Astrocyte of the spinal cord (primary cell): ENCODE results near the gene SAT1.
A peak's percentile ranks its signal among the peaks of the same experiment; 100 is the strongest.

Experiments
- DNase-seq: peaks from one replicate; pipeline ENCODE4 v3.0.0; 2011; ENCODE audit warnings: low read depth, low spot score
- H3K4me3 ChIP-seq: 2 replicates; pipeline ENCODE4 v1.5.1; 2011; ENCODE audit warnings: low read depth, mild to moderate bottlenecking, low read length, moderate library complexity
- CTCF ChIP-seq: IDR thresholded peaks from 2 replicates; pipeline ENCODE4 v1.5.1; 2012; ENCODE audit warnings: low read depth, mild to moderate bottlenecking, low read length, inconsistent platforms
- in situ Hi-C: cut with HindIII; loops from 2 replicates; pipeline ENCODE4 v1.10.0; 2017; ENCODE audit warnings: low sequenced_read_pairs

Gene SAT1

GRCh38 chrX:23811656-23812055 lies 28.7 kb downstream of the SAT1 start:
- no peak overlapping the region for H3K4me3 ChIP-seq
- no peak for DNase-seq
- in situ Hi-C loops = no loop called here
- no peak for TF ChIP-seq CTCF

DNA sequence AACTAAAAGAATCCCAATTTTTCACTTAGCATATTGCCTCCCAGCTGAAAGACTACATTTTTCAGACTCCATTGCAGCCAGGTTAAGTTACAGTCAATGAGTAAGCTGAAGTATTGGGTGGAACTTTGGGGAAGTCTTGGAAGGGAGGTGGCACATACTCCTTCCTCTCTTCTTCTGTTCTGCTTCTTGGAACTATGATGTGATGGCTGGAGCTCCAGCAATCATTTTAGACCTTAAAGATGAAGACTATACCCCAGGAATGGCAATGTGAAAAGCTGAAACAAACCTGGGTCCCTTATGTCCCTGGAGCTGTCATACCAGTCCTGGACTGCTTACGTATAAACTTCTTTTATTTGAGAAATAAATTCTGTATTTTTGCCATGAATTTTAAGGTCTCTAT lies 30.8 kb downstream of the SAT1 start:
- DNase-seq = no peak
- in situ Hi-C loops = no loop called here
- no peak overlapping the region for H3K4me3 ChIP-seq
- no peak for TF ChIP-seq CTCF

DNA sequence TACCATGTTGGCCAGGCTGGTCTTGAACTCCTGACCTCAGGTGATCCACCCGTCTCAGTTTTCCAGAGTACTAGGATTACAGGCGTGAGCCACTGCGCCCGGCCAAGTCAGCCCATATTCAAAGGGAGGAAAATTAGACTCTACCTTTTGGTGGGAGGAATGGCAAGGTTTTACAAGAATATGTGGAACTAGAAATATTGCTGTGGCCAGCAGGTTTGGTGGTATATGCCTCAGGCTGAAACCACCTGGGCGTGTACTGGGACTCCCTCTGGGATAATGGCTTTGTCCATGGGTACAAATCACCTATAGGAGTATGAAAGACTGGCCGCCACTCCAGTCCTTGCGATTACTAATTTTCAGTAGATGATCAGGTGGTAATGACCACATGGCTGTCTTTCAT lies 32.4 kb downstream of the SAT1 start:
- no peak for DNase-seq
- no peak overlapping the region for H3K4me3 ChIP-seq
- in situ Hi-C loops = no loop called here
- no peak for TF ChIP-seq CTCF

DNA sequence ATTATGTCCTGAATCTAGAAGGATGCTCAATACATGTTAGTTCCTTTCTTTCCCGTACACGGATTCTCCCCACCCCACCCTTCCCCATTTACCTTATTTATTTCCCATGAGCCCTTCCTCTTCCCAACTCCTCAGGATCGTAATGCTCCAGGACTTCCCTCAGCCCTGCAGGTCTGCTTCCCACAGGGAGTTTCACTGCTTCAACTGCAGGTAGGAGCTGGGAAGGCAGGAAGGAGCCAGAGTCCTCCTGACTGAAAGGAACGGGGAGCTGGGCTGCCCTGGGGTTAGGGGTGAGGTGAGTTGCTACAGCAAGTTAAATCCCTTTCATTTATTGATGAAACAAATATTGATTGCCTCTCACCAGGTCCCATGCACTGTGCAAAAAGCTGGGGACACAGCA lies 33.2 kb downstream of the SAT1 start:
- DNase-seq = no peak
- TF ChIP-seq CTCF = no peak
- no peak overlapping the region for H3K4me3 ChIP-seq
- in situ Hi-C loops = no loop called here

DNA sequence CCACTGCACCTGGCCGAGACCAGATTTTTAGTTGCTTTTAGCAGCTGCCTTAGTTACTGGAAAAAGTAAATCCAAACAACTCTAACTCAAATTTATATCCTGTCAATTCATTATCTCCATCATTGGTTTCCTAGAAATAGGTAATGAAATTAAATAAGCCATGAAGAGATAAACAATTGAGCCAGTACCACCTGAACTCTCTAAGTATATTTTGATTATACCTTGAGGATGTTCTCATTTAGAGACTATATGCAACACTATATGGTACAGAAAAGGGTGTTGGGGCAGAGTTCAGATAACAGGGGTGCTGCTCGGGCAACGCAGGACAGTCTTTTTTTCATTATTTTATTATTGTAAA lies 35.0 kb downstream of the SAT1 start:
- DNase-seq = no peak
- in situ Hi-C loops = no loop called here
- H3K4me3 ChIP-seq = no peak overlapping the region
- TF ChIP-seq CTCF = no peak

DNA sequence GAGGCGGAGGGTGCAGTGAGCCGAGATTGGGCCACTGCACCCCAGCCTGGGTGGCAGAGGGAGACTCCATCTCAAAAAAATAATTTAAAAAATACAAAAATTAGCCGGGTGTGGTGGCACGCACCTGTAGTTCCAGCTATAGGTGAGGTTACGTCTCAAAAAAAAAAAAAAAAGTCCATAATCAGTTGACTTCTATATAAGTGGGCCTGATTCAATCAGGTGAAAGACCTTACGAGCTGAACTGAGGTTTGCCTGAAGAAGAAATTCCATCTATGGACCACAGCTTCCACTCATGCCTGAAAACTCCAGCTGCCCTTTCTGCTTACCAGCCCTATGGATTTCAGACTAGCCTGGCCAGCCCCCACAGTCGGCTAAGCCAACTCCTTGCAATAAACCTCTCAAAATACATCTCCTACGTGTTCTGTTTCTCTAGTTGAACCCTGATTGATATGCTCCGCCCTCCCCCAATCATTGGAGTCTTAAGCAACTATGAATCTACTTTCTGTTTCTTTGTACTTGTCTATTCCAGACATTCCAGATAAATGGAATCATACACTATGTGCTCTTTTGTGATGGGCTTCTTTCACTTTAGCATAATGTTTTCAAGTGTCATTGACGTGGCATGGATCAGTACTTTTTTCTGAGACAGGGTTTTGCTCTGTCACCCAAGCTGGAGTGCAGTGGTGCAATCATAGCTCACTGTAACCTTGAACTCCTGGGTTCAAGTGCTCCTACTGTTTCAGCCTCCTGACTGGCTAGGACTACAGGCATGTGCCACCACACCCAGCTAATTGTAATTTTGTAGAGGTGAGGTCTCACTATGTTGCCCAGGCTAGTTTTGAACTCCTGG lies 36.6 kb downstream of the SAT1 start:
- no peak for TF ChIP-seq CTCF
- no peak overlapping the region for H3K4me3 ChIP-seq
- in situ Hi-C loops = no loop called here
- peak; percentile 45 for DNase-seq
